AG09319 (cell line): ENCODE measurements around the gene HYCC1.
"Not testable (repeated sequence)": the region's sequence is repeated elsewhere in the genome, so short reads cannot be mapped to it uniquely, and the experiment has no call there.

Source experiments
- DNase-seq: peaks from one replicate; pipeline ENCODE4 v3.0.0-alpha.2; 2010; ENCODE audit warnings: low read depth; ENCODE audit errors: extremely low read depth
- TF ChIP-seq, protein P1 (sequence below): IDR thresholded peaks from 2 replicates; pipeline ENCODE4 v1.5.1; 2011; ENCODE audit warnings: low read depth, mild to moderate bottlenecking, inconsistent platforms, low read length, moderate library complexity

HYCC1 gene

GRCh38 chr7:23013715-23014649 lies at the start of gene HYCC1:
Gene HYCC1 (minus strand): TSS chr7:23014130. CDS start chr7:22991111, 23,019 bp downstream.
- peak; percentile 98 for DNase-seq
- TF ChIP-seq, protein P1, sequence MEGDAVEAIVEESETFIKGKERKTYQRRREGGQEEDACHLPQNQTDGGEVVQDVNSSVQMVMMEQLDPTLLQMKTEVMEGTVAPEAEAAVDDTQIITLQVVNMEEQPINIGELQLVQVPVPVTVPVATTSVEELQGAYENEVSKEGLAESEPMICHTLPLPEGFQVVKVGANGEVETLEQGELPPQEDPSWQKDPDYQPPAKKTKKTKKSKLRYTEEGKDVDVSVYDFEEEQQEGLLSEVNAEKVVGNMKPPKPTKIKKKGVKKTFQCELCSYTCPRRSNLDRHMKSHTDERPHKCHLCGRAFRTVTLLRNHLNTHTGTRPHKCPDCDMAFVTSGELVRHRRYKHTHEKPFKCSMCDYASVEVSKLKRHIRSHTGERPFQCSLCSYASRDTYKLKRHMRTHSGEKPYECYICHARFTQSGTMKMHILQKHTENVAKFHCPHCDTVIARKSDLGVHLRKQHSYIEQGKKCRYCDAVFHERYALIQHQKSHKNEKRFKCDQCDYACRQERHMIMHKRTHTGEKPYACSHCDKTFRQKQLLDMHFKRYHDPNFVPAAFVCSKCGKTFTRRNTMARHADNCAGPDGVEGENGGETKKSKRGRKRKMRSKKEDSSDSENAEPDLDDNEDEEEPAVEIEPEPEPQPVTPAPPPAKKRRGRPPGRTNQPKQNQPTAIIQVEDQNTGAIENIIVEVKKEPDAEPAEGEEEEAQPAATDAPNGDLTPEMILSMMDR = peak; percentile 55

GRCh38 chr7:23062452-23062851 lies 48.5 kb upstream of the HYCC1 start:
- TF ChIP-seq, protein P1 = no peak
- DNase-seq = no peak

DNA sequence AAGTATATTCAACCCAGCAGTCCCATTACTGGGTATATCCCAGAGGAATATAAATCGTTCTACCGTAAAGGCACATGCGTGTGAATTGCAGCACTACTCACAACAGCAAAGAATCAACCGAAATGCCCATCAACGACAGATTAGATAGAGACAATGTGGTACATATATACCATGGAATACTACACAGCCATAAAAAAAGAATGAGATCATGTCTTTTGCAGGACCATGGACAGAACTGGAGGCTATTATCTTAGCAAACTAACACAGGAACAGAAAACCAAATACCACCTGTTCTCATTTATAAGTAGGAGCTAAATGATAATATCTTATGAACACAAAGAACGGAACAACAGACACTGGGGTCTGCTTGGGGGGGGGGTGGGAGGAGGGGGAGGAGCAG lies 47.4 kb upstream of the HYCC1 start:
- no peak for DNase-seq
- TF ChIP-seq, protein P1 = no peak

GRCh38 chr7:23058408-23059096 lies 44.6 kb upstream of the HYCC1 start:
- TF ChIP-seq, protein P1 = no peak
- no peak for DNase-seq

- DNase-seq = peak; percentile 40
Measured at GRCh38 chr7:23055582-23056178, 41.8 kb upstream of the HYCC1 start.

GRCh38 chr7:23051124-23051485 lies 37.2 kb upstream of the HYCC1 start:
- not testable (repeated sequence) for DNase-seq

More at GRCh38 chr7:23055582-23056178, 41.8 kb upstream of the HYCC1 start:
- TF ChIP-seq, protein P1 = peak; percentile 96

DNA sequence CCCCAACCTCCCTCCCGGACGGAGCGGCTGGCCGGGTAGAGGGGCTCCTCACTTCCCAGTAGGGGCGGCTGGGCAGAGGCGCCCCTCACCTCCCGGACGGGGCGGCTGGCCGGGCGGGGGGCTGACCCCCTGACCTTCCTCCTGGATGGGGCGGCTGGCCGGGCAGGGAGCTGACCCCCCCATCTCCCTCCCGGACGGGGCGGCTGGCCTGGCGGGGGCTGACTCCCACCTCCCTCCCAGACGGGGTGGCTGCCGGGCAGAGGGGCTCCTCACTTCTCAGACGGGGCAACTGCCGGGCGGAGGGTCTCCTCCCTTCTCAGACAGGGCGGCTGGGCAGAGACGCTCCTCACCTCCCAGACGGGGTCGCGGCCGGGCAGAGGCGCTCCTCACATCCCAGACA lies 32.4 kb upstream of the HYCC1 start:
- DNase-seq = not testable (repeated sequence)

- not testable (repeated sequence) for DNase-seq
Measured at GRCh38 chr7:23045086-23045485, 31.2 kb upstream of the HYCC1 start.
